GM10266 (cell line): ENCODE results near the gene ADGRF1.

Source experiments
- DNase-seq: peaks from one replicate; pipeline ENCODE4 v3.0.0; 2012; ENCODE audit errors: extremely low spot score
- CTCF ChIP-seq: IDR thresholded peaks from 2 replicates; pipeline ENCODE4 v1.5.1; 2012; ENCODE audit warnings: mild to moderate bottlenecking, low read depth; ENCODE audit not compliant: control insufficient read depth, insufficient read depth; ENCODE audit errors: missing control alignments

ADGRF1 gene

GRCh38 chr6:46967826-46968349 lies 74.2 kb downstream of the ADGRF1 start:
- TF ChIP-seq CTCF = no peak
- no peak for DNase-seq

GRCh38 chr6:46964716-46965519 lies 77.2 kb downstream of the ADGRF1 start:
- TF ChIP-seq CTCF = no peak

GRCh38 chr6:46963626-46964025 lies 78.5 kb downstream of the ADGRF1 start:
- TF ChIP-seq CTCF = no peak
- no peak for DNase-seq

More at GRCh38 chr6:46964716-46965519, 77.2 kb downstream of the ADGRF1 start:
- no peak for DNase-seq

- TF ChIP-seq CTCF = no peak
- DNase-seq = no peak
These were observed 79.1 kb downstream of the ADGRF1 start for GRCh38 chr6:46963039-46963438.

GRCh38 chr6:46961711-46962110 lies 80.4 kb downstream of the ADGRF1 start:
- no peak for TF ChIP-seq CTCF
- DNase-seq = no peak

- no peak for DNase-seq
- TF ChIP-seq CTCF = no peak
These were observed 80.9 kb downstream of the ADGRF1 start for GRCh38 chr6:46961232-46961631.

- DNase-seq = no peak
- no peak for TF ChIP-seq CTCF
These were observed 82.7 kb downstream of the ADGRF1 start for GRCh38 chr6:46959419-46959818.
